Retinal pigment epithelial cell (primary cell): ENCODE results near the gene YJEFN3.

Experiments used
- DNase-seq: peaks from one replicate; pipeline ENCODE4 v3.0.0-alpha.2; 2010; ENCODE audit warnings: low read depth
- H3K4me3 ChIP-seq: 2 replicates; pipeline ENCODE4 v1.5.1; 2011; ENCODE audit warnings: mild to moderate bottlenecking, low read length, control low read depth, moderate library complexity
- TF ChIP-seq, protein P1 (sequence below): conservative IDR thresholded peaks from 2 replicates; pipeline ENCODE4 v1.5.1; 2011; ENCODE audit warnings: low read depth, low read length, control low read depth, inconsistent platforms

YJEFN3 gene

DNA sequence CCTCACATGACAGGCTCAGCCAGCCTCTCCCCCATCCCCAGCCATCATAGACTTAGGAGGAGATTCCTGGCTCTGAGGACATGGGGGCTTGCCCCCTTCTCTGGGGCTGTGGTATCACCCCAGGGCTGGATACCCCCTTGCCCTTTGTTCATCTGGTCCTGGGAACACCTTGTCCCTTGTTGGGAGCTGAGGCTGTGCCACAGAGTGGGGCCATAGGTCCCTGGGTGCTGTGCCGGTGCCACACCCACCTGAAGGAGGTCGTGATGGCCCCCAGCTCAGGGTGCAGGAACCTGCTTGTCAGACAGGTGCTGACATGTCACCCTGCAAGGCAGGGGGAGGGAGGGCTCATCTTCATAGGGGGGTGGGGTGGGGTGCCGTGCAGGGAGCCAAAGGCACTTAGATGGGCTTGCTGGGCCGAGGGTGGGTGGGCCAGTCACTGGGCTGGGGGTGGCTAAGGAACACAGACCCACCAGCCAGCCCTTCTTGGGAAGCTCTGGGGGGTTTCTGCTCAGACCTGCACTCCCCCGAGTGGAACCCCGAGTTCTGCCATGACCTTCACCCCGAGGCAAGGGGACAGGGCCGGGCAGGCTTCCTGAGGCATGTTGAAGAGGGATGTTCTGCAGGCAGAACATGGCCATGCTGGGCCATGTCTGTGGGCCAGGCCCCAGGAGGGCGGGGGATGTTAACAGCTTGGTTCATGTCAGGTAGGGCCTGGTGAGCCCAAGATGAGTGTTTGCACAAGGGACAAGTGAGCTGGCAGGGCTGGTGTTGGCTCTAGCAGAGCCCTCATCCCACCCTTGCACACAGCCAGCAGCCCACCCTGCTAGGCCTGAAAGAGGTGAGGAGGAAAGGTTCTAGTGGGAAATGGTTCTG lies 41.4 kb upstream of the YJEFN3 start:
- TF ChIP-seq, protein P1, sequence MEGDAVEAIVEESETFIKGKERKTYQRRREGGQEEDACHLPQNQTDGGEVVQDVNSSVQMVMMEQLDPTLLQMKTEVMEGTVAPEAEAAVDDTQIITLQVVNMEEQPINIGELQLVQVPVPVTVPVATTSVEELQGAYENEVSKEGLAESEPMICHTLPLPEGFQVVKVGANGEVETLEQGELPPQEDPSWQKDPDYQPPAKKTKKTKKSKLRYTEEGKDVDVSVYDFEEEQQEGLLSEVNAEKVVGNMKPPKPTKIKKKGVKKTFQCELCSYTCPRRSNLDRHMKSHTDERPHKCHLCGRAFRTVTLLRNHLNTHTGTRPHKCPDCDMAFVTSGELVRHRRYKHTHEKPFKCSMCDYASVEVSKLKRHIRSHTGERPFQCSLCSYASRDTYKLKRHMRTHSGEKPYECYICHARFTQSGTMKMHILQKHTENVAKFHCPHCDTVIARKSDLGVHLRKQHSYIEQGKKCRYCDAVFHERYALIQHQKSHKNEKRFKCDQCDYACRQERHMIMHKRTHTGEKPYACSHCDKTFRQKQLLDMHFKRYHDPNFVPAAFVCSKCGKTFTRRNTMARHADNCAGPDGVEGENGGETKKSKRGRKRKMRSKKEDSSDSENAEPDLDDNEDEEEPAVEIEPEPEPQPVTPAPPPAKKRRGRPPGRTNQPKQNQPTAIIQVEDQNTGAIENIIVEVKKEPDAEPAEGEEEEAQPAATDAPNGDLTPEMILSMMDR = no peak
- no peak for DNase-seq

DNA sequence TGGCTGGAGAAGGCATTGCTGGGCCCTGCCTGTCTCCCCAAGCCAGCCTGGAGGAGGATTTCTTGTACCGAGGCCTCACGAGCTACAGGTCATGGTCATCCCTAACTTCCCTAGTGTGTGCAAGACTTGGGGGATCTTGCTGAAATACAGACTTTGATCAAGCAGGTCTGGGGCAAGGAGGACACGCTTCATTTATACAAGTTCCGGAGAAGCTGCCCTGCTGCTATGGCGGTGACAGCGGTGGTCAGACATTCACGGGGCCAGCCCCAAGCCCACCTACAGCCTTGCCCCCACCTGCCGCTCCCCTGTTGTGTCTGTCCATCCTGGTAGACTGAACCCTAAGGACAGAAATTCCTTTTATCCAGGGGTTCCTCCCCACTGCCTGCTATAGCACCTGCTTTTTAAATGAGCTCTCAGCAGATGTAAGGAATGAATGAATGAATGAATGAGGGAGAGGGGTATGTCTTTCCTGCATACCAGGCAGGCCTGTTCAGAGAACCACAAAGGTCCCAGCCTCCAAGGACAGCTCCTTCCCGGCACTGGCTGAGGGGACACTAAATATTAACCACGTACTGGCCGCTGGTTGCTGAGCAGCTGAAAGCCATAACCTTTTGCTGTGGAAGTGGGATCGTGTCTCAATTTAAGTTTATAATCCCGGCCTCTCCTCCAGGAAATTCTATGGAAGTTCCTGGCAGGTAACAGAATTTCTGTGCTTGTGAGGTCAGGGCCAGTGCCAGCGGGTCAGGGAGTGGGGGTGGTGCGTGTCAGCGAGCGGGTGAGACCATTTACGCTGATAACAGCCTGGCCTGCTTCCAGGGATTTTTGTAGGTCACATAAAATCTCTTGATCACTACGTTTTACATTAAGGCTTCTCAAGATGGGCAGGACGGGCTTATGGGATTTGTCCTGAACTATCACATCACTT lies 40.5 kb upstream of the YJEFN3 start:
- TF ChIP-seq, protein P1 = no peak
- no peak overlapping the region for H3K4me3 ChIP-seq
- no peak for DNase-seq

More for the DNA sequence above, 41.4 kb upstream of the YJEFN3 start:
- H3K4me3 ChIP-seq = no peak overlapping the region

DNA sequence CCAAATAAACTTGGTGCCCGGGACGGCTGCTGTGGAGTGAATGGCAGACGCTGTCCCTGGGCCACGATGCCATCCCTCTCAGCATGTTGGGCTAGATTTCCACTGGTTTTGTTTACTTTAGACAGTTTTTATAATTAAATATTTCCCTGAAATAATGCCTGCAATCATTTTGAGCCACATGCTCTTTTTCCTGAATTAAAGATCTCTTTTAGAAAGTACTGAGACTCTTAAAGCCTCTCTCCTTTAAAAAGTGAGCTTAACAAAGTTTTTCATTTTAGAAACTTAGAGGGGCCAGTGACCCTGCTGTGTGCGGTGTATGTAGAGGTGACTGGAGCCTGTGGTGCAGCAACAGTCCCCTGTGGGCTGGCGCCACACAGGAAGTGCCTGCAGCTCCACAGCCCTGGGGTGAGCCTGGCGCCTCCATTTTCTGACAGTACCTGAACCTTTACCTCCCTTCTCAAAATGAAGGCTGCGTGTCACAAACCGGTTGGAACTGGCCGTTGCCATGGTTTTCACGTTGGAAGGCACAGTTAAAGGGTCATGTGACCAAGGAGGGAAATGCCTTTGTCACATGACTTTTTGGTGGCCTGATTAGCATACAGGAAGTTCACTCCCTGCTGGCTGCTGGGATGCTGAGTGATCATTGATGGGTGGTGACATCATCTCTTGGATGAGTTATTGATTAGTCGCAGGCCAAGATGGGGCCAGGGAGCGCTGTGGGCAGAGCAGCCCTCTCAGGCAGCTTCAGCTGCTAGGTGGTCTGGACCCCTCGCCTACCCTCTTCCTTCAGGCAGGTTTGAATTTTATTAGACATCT lies 39.6 kb upstream of the YJEFN3 start:
- peak; percentile 60 for DNase-seq
- TF ChIP-seq, protein P1 = no peak
- no peak overlapping the region for H3K4me3 ChIP-seq

DNA sequence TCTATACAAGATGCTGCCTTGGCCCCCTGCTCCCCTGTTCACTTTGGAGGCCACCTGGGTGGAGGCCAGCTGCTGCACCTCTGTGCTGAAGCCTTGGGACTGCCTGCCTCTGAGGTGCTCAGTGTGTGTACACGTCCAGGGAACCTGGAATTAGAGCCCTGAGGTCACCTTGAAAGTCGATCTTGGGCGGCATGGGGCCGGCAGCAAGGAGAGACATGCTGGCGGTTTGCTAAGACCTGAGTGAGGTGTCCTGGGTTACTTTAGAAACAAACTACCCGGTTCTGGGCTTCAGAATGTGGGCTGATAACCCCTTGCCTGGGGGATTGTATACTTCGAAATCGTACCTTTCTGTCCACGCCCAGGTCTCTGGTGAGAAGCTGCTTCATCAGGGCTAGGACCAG lies 38.9 kb upstream of the YJEFN3 start:
- DNase-seq = no peak
- H3K4me3 ChIP-seq = no peak overlapping the region

GRCh38 chr19:19490214-19490968 lies 38.3 kb upstream of the YJEFN3 start:
- TF ChIP-seq, protein P1 = peak; percentile 81
- no peak overlapping the region for H3K4me3 ChIP-seq
- peak; percentile 44 for DNase-seq

More for the DNA sequence above, 38.9 kb upstream of the YJEFN3 start:
- TF ChIP-seq, protein P1 = no peak

DNA sequence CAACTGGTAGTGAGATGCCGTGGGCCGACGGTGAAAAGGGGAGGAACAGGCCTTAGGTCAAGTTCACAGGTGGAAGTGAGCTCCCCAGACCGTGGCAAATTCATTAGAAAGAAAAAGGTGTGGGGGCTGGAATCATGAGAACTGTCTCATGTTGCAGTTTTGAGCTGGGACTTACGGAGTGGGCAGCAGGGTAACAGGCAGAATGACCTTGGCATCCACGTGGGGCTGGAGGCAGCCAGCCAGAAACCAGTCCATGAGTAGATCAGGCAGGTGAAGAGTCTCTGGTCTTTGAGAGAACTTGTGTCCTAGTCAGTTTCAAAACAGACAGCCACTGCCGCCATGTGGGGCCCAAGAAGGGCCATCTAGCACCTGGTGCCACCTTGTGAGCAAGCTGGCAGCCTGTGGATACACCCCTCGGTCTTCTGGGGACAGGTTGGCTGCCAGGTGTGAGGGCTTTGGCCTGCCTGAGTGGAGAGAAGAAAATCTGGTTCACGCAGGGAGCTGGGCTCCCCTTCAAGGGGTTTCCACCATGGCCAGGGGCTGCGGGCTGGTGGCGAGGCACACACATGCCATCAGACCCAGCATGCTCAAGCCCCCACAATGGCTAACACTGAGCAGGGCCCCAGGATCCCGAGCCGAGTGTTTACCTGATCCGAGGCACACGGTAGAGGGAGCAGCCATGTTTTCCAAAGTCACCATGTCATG lies 37.2 kb upstream of the YJEFN3 start:
- no peak for DNase-seq
- TF ChIP-seq, protein P1 = no peak
- no peak overlapping the region for H3K4me3 ChIP-seq
